CD14-positive monocyte (primary cell): ENCODE data around the gene KIAA0753. TPM values are rescaled to one million over a fixed set of nuclear protein-coding genes. Genes with fewer than 3 reads are reported as not detected.

ENCODE experiments used
- DNase-seq, 3 donors: peaks; one replicate each; pipeline ENCODE4 v3.0.0-alpha.2; 2011 to 2022
- H2AFZ ChIP-seq: 2 replicates; pipeline ENCODE4 v1.6.0; 2012; ENCODE audit warnings: mild to moderate bottlenecking, low read depth, low read length, inconsistent platforms; ENCODE audit not compliant: insufficient read depth, poor library complexity, severe bottlenecking
- H3K27ac ChIP-seq, 2 donors: 1 replicate in 1 of 2; 2 replicates in 1 of 2; pipeline ENCODE4 v1.5.1; 2012 to 2013; ENCODE audit warnings: low read length in 2 of 2, control low read depth in 1 of 2, inconsistent platforms in 1 of 2, low read depth in 1 of 2, mild to moderate bottlenecking in 1 of 2
- H3K27me3 ChIP-seq, 2 donors: one replicate each; pipeline versions ENCODE4 v1.6.0 to v1.6.1; 2011 to 2013; ENCODE audit warnings: low read length in 2 of 2; ENCODE audit not compliant: control insufficient read depth in 2 of 2, insufficient read depth in 2 of 2
- H3K36me3 ChIP-seq, 2 donors: replicated peaks in 1 of 2; 1 replicate in 1 of 2; 2 replicates in 1 of 2; pipeline versions ENCODE4 v1.5.1 to v1.6.1; 2012 to 2013; ENCODE audit warnings: low read length in 2 of 2, control low read depth in 1 of 2, inconsistent platforms in 1 of 2, mild to moderate bottlenecking in 1 of 2; ENCODE audit not compliant: insufficient read depth in 2 of 2, control insufficient read depth in 1 of 2
- H3K4me1 ChIP-seq, 2 donors: 1 replicate in 1 of 2; 2 replicates in 1 of 2; pipeline versions ENCODE4 v1.5.1 to v1.6.1; 2012 to 2013; ENCODE audit warnings: low read length in 2 of 2, control low read depth in 1 of 2, inconsistent platforms in 1 of 2, mild to moderate bottlenecking in 1 of 2, moderate library complexity in 1 of 2; ENCODE audit not compliant: insufficient read depth in 2 of 2, control insufficient read depth in 1 of 2
- H3K4me2 ChIP-seq: replicated peaks from 2 replicates; pipeline ENCODE3; 2012; ENCODE audit warnings: low read length, moderate library complexity, mild to moderate bottlenecking; ENCODE audit not compliant: poor library complexity, severe bottlenecking; ENCODE audit errors: extremely low read depth
- H3K4me3 ChIP-seq, 3 experiments: fragments of 200-600 bp in 1 of 3; sonication (generic) in 1 of 3; replicated peaks in 1 of 3; 1 replicate in 2 of 3; 2 replicates in 1 of 3; pipeline ENCODE4 v1.5.1; 2011 to 2013; ENCODE audit warnings: low read length in 3 of 3, mild to moderate bottlenecking in 3 of 3, control low read depth in 2 of 3, low read depth in 2 of 3, inconsistent platforms in 1 of 3, moderate library complexity in 1 of 3
- H3K79me2 ChIP-seq: 2 replicates; pipeline ENCODE4 v1.6.0; 2012; ENCODE audit warnings: mild to moderate bottlenecking, control low read depth, inconsistent platforms, low read length, moderate library complexity; ENCODE audit not compliant: insufficient read depth
- H3K9ac ChIP-seq: 2 replicates; pipeline ENCODE4 v1.6.0; 2017; ENCODE audit warnings: low read length, mild to moderate bottlenecking; ENCODE audit not compliant: insufficient read depth, poor library complexity, severe bottlenecking
- H3K9me3 ChIP-seq, 2 donors: replicated peaks in 1 of 2; 1 replicate in 1 of 2; 2 replicates in 1 of 2; pipeline versions ENCODE4 v1.5.1 to v1.6.1; 2012 to 2013; ENCODE audit warnings: low read length in 2 of 2, control low read depth in 1 of 2; ENCODE audit not compliant: control insufficient read depth in 1 of 2, insufficient read depth in 1 of 2
- H4K20me1 ChIP-seq: 2 replicates; pipeline ENCODE4 v1.6.0; 2012; ENCODE audit warnings: mild to moderate bottlenecking, low read length, control low read depth, moderate library complexity; ENCODE audit not compliant: insufficient read depth
- H3K27ac Mint-ChIP-seq, 7 donors: one replicate each; pipeline ENCODE4 v1.8.0; 2020; ENCODE audit warnings: mild to moderate bottlenecking in 7 of 7, mixed read lengths in 7 of 7, moderate library complexity in 6 of 7, inconsistent platforms in 2 of 7
- H3K27me3 Mint-ChIP-seq, 3 donors: one replicate each; pipeline ENCODE4 v1.8.0; 2021 to 2022; ENCODE audit warnings: low read depth in 3 of 3, mild to moderate bottlenecking in 3 of 3, mixed read lengths in 3 of 3, moderate library complexity in 3 of 3, inconsistent platforms in 1 of 3
- H3K36me3 Mint-ChIP-seq, 2 donors: one replicate each; pipeline ENCODE4 v1.8.0; 2020; ENCODE audit warnings: mixed read lengths in 2 of 2, inconsistent platforms in 1 of 2, mild to moderate bottlenecking in 1 of 2
- H3K4me1 Mint-ChIP-seq: one replicate; pipeline ENCODE4 v1.8.0; 2020; ENCODE audit warnings: mild to moderate bottlenecking, mixed read lengths
- H3K4me3 Mint-ChIP-seq, 2 donors: one replicate each; pipeline ENCODE4 v1.8.0; 2020; ENCODE audit warnings: mild to moderate bottlenecking in 2 of 2, mixed read lengths in 2 of 2, moderate library complexity in 1 of 2
- H3K9me3 Mint-ChIP-seq, 7 donors: one replicate each; pipeline ENCODE4 v1.8.0; 2020 to 2022; ENCODE audit warnings: mixed read lengths in 7 of 7, mild to moderate bottlenecking in 6 of 7, moderate library complexity in 6 of 7, inconsistent platforms in 2 of 7
- WGBS: methylation state at CpG from one replicate; pipeline ENCODE4 v1.1.5; 2013; ENCODE audit warnings: missing lambda C conversion rate; ENCODE audit not compliant: insufficient coverage; 5-methylcytosine and 5-hydroxymethylcytosine counted together
- intact Hi-C, 2 donors: fragments of 100-400 bp; cut with micrococcal nuclease; formaldehyde crosslinking; loops; one replicate each; pipeline versions ENCODE4 v1.15.0 to v1.15.1; 2023
- polyA plus RNA-seq, 3 donors: library from polyadenylated mRNA; depleted of rRNA in 1 of 3; unstranded in 2 of 3; stranded (reverse) in 1 of 3; fragments of 300-500 nt in 2 of 3; fragments of >200 nt in 1 of 3; fragmentation: Illumina TruSeq in 2 of 3; gene quantifications; 1 replicate in 2 of 3; 2 replicates in 1 of 3; pipeline ENCODE4 v1.2.3, GENCODE V29; 2012 to 2021
- TF ChIP-seq, protein P1 (sequence below): fragments of 200-600 bp; IDR thresholded peaks from one replicate; pipeline ENCODE4 v1.8.0; 2022; ENCODE audit warnings: antibody characterized with exemption, mild to moderate bottlenecking

KIAA0753 gene
- polyA plus RNA-seq, 3 donors, result 1.7 to 6.6 (median 3.5) TPM

- Mint-ChIP-seq H3K9me3 (no peaks in the 10 kb centered on the region), H3K36me3 (peaks cover 8 to 10% of the 10 kb centered on the region in 2 donors), H3K27ac (no peak overlapping the region), H3K27me3 (peaks cover 0 to 13% (median 3%) of the 10 kb centered on the region in 3 donors), H3K4me1 (peaks cover 12% of the 10 kb centered on the region), H3K4me3 (no peak overlapping the region)
- TF ChIP-seq, protein P1, sequence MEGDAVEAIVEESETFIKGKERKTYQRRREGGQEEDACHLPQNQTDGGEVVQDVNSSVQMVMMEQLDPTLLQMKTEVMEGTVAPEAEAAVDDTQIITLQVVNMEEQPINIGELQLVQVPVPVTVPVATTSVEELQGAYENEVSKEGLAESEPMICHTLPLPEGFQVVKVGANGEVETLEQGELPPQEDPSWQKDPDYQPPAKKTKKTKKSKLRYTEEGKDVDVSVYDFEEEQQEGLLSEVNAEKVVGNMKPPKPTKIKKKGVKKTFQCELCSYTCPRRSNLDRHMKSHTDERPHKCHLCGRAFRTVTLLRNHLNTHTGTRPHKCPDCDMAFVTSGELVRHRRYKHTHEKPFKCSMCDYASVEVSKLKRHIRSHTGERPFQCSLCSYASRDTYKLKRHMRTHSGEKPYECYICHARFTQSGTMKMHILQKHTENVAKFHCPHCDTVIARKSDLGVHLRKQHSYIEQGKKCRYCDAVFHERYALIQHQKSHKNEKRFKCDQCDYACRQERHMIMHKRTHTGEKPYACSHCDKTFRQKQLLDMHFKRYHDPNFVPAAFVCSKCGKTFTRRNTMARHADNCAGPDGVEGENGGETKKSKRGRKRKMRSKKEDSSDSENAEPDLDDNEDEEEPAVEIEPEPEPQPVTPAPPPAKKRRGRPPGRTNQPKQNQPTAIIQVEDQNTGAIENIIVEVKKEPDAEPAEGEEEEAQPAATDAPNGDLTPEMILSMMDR, result no peak
- WGBS, result 94% methylated on average over 17 of the region's 18 CpGs
- DNase-seq, result no peak
- H3K36me3 ChIP-seq, result no peaks in the 10 kb centered on the region
- no peaks in the 10 kb centered on the region for H3K79me2 ChIP-seq
- no peaks in the 10 kb centered on the region for H3K9me3 ChIP-seq
- H2AFZ ChIP-seq, result no peak overlapping the region
- no peak overlapping the region for H3K4me3 ChIP-seq
- H3K9ac ChIP-seq, result no peak overlapping the region
- H3K4me2 ChIP-seq, result no peak overlapping the region
- H3K4me1 ChIP-seq, result peaks cover 13 to 16% of the 10 kb centered on the region in 2 donors
- no peaks in the 10 kb centered on the region for H3K27me3 ChIP-seq
- no peaks in the 10 kb centered on the region for H4K20me1 ChIP-seq
- intact Hi-C loops, result no loop called here
- H3K27ac ChIP-seq, result no peak overlapping the region
Observed at GRCh38 chr17:6570731-6571451, 69.6 kb downstream of the KIAA0753 start.

- H2AFZ ChIP-seq, result no peak overlapping the region
- 57% methylated on average over 5 of the region's 10 CpGs for WGBS
- no peak overlapping the region for H3K4me3 ChIP-seq
- H3K36me3 ChIP-seq, result no peaks in the 10 kb centered on the region
- no peak overlapping the region for H3K27ac ChIP-seq
- no peaks in the 10 kb centered on the region for H3K27me3 ChIP-seq
- H3K79me2 ChIP-seq, result no peaks in the 10 kb centered on the region
- H3K9ac ChIP-seq, result no peak overlapping the region
- peaks cover under 1 to 3% of the 10 kb centered on the region in 2 donors for H3K4me1 ChIP-seq
- no peaks in the 10 kb centered on the region for H3K9me3 ChIP-seq
- H3K27me3 Mint-ChIP-seq, result peaks cover 0 to 9% (median 3%) of the 10 kb centered on the region in 3 donors
- no peaks in the 10 kb centered on the region for H4K20me1 ChIP-seq
- H3K4me1 Mint-ChIP-seq, result no peaks in the 10 kb centered on the region
- no peak for DNase-seq
- no peak overlapping the region for H3K27ac Mint-ChIP-seq
- TF ChIP-seq, protein P1, result no peak
- peaks cover 0 to 2% (median 0%) of the 10 kb centered on the region in 7 donors for H3K9me3 Mint-ChIP-seq
- no peak overlapping the region for H3K4me2 ChIP-seq
- intact Hi-C loops, result no loop called here
- no peak overlapping the region for H3K4me3 Mint-ChIP-seq
- peaks cover 2 to 6% of the 10 kb centered on the region in 2 donors for H3K36me3 Mint-ChIP-seq
Observed at GRCh38 chr17:6569370-6570285, 70.9 kb downstream of the KIAA0753 start.
